T-helper 2 cell treated with Interferon-gamma antibody and Interleukin-4, amounts not matched to agents 100 ng/mL and 5 ng/mL, for 36 hours (primary cell): ENCODE results near the gene MRPL44. TPM values are rescaled to one million over a fixed set of nuclear protein-coding genes. Genes with fewer than 3 reads are reported as not detected.

Experiments used
- intact Hi-C: fragments of 100-400 bp; cut with micrococcal nuclease; formaldehyde crosslinking; loops from one replicate; pipeline ENCODE4 v1.15.1; 2023
- total RNA-seq: library from RNA; stranded (reverse); gene quantifications from 2 replicates; pipeline ENCODE4 v1.2.3, GENCODE V29; 2022

The MRPL44 gene
- total RNA-seq, 1 donor from 2014 or later = 30.0 TPM

DNA sequence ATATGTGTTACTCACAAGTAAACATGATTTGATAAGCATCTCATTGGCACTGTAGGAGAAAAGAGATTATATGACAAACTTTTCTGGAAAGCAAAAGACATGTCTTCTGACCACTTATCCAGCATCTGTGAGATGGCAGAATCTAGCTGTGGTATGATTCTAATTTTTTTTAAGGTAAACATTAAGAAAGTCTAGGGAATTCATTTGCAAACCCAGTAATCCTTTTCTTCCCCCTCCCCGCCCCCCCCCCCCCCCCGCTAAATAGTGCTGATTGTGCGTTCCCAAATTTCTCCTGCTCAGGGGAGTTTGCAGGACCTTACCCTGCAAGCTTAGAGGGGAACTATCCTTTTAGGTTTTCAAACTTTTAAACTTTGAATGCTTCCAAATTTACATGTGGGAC, 12.1 kb downstream of the MRPL44 start:
- intact Hi-C loops = no loop called here

DNA sequence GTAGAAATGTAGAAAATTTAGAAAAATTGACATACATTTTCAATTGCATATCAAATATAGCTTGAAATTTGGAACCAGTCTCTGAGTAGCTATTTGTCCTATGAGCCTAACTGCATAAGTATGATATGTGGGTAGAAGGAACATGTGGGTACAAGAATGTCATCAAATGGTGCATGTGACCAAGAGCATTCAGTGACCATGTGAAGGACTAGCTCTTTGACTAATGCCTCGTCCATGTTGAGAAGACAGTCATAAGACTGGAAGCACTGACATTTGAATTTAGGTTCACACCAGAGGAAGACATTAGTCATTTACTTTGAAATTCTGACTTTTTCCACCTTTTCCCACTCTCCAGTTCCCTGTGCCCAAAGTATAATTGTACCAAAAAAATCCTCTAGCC, 12.6 kb downstream of the MRPL44 start:
- intact Hi-C loops = loop anchor here (1.0 to 2.0 kb wide), 3 partner anchors 23 to 399 kb away; no protein-coding TSS in a partner anchor

DNA sequence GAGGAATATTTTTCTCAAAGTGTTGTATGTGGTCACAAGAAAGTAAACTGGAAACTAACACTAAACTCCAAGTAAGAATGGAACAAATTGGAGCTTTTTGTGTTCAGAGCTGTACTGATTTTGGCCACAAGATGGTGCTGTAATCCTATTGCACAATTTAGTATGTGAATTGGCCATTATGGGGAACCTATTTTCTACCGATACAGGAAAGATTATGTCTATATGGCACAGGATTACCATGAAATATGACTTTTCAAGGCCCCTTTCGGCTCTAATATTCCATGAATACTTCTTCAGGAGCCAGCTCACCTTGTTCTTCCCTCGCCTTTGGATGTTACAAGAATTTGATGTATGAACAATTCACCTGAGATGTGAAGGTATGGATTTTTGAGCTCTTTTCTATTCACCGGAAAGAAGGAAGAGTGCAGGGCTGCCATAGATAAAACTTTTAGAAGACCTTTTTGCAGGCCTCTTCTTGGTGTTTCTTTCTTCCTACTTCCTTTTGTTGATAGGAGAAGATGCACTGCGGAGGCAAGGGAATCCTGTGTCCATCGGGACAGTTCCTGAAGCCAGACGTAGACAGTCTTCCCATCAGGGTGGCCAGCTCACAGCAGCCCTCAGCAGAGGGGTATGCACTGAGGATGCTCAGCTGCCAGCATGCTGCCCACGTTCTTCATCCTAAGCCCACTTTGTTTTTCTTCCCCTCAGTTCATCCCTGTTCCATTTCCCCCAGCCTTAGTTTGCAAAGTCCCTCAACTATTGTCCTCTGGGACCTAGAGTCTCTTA, 13.3 kb downstream of the MRPL44 start:
- intact Hi-C loops = loop anchor here (1.0 to 2.0 kb wide), 3 partner anchors 23 to 398 kb away; no protein-coding TSS in a partner anchor

DNA sequence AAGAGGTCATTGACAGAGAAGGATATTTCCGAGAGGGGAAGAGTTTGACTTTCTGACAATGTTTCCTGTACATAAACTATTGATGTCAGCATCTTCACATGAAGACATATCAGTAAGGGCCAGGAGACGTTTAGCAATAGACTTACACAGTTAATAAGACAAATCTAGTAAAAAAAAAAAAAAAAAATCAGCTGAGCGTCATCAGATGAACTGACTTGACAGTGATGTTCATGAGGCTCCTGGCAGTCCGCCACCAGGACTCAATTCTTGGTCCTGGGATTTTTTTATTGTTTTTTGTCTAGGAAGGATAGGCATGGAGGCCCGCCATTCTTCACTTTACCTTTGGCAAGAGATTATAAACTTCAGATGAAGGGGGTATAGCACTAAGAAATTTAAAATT, 14.5 kb downstream of the MRPL44 start:
- intact Hi-C loops = loop anchor here (2.0 kb wide), 1 partner anchor 397 kb away; no protein-coding TSS in a partner anchor

DNA sequence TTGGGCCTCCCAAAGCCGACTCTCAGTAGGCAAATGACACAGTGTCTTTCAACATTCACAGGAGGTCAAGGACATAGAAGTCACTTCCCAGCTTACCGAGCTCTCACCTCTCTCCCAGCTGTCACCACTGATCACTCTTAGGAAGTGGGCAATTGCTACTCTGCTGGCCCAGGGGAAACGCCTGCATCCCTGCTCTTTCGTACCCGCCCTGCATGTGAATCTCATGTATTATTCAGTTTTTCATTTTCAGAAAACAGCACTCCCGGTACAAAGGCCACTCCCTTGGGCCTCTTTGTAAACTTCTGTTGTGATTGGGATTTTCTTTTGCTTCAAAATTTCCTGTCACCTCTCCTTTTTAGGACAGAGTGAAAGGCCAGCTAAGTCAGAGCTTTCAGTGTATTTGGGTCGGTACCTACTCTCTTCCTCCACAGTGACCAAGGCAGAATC, 15.4 kb downstream of the MRPL44 start:
- intact Hi-C loops = no loop called here

DNA sequence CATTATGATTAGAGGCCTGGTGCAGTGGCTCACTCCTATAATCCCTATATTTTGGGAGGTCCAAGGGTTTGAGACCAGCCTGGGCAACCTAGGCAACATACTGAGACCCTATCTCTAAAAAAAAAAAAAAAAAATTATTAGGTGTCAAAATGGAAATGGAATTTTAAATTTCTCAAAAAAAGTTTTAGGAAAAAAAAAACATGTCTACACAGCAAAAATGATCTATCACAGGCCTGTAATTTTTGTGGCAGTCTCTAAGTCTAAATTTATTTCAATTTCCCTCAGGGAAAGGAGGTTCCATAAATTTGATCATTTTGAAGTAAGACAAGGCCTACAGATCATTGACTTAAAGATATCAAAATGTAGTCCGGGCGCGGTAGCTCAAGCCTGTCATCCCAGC, 16.3 kb downstream of the MRPL44 start:
- intact Hi-C loops = no loop called here

DNA sequence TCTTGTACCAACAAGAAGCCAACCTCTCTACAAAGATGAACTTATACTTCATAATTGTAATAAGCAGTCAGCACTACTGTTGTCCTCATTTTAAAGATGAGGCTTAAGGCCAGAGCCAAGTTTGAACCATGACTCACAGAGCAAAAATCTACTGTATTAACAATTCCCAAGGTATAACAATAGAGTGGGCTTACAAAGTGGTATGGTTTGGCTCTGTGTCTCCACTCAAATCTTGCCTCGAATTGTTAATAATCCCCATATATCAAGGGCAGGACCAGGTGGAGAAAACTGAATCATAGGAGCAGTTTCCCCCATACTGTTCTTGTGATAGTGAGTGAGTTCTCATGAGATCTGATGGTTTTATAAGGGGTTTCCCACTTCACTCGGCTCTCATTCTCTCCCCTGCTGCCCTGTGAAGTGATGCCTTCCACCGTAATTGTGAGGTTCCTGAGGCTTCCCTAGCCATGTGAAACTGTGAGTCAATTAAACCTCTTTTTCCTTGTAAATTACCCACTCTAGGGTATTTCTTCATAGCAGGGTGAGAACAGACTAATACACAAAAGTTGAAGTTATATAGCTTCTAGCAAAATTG, 19.5 kb downstream of the MRPL44 start:
- intact Hi-C loops = no loop called here

DNA sequence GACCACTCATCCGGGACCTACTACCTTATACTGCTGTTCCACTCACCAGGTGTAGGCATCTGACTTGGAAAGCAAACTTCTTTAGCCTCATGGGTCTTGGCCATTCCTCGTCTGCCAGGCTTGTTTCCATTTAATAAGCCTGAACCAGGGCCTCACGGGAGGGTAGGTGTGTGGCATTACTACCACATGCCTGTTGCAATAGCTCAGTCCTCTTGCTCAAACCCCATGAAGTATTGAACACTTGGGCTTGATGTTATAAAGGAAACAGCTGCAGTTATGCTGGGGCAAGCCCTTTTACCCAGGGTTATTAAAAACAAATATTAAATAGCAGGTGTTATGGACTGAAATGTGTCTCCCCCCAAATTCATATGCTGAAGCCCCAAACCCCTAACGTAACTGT, 21.2 kb downstream of the MRPL44 start:
- intact Hi-C loops = no loop called here

DNA sequence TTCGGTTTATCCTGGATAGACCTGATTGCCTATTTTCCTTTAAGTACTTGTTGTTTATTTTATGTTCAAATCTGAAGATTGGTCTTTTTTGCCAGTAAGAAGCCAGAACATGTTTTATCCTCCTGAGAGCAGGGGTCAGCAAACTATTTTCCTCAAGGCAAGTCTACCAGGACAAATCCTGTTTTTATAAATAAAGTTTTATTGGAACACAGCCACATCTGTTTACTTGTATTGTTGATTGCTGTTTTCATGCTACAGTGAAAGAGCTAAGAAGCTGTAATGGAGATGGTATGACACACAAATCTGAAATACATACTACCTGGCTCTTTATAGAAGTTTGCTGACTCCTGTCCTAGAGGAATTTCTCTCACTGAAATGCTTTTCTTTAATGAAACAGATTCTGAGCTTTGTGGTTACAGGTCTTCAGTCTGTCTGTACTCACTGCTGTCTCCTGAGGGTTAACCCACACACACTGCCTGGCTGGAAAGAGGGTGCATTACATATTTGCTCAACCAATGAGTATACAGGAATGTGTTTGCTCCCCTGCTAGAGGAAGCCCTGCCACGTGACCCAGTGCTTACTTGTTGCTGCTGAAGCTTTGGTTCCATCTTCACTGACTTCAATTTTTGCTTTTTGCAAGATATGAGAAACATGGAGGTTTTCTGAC, 22.6 kb downstream of the MRPL44 start:
- intact Hi-C loops = no loop called here

DNA sequence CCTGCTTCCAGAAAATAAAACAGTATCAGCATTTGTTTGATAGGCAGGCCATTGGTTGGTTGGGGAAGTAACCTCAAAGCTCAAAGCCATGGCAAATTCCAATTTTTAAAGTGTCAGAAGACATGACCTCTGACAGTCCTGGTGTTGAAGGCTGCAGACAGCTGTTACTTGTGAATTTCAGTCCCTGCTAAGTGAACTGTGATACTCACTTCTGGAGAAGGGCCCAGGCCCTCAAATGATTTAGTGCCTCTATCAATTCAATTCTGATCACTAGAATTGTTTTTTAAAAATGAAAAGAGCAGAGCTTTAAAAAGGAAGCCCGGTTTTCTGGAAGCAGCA, 23.1 kb downstream of the MRPL44 start:
- intact Hi-C loops = no loop called here

DNA sequence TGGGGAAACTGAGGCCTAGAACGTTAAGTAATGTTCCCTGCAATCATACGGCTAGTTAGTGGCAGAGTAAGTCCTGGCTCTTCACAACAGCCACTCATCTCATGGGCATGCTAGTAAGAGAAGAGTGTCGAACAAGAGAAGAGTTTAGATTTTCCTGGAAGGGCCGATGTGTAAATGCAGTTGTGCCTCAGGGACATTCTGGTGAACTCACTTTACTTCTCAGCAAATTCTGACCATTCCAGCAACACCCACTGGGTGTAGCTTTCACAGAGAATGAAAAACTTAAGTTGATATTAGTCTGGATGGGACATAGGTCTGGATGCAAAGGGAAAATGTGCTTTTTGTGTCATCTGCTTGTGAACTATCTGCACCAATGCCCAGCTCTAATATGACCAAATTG, 23.5 kb downstream of the MRPL44 start:
- intact Hi-C loops = no loop called here

DNA sequence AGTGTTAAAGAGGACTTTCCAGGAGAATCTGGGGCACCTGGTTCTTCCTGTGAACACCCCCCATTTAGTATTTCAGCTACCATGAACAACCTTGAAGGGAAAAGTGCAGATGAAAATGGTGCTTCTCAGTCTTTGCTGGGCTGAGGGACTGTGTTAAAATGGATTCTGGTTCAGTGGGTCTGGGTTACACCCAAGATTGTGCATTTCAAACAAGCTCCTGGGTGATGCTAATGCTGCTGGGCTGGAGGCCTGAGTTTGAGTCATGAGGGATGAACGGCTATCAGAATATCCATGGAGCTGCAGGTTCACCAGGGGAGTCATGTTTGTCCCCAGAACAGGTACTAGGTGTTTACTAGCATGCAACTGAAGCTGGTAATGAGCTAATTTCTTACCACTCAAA, 24.0 kb downstream of the MRPL44 start:
- intact Hi-C loops = no loop called here

DNA sequence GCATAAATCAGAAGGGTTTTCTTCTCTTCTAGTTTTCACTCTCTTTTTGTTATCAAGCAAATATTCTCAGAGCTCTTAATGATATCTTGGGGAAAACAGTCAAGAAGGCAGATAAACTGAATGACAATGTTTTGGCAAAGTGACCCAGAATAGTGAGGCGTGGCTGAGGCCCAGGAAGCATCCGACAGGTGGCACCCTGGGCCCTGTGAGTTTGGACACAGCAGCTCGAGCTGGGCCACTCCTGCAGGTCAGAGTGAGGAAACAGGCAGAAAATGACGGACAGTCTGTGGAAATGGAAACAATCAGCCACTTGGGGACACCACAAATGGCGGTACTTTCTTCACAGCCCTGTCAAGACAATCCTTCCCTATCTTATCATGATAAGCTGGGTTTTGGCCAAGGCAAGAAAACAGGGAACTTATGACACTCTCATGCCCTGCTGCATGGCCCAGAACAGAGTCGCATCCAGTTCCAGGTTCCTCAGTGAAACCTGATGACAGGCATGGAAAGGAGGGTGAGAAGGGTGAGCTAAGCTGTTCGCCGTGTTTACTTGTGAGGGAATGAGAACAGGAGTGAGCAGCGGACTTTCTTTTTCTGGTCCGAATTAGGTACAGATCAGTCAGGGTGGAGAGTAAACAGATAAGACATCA, 32.1 kb downstream of the MRPL44 start:
- intact Hi-C loops = no loop called here

DNA sequence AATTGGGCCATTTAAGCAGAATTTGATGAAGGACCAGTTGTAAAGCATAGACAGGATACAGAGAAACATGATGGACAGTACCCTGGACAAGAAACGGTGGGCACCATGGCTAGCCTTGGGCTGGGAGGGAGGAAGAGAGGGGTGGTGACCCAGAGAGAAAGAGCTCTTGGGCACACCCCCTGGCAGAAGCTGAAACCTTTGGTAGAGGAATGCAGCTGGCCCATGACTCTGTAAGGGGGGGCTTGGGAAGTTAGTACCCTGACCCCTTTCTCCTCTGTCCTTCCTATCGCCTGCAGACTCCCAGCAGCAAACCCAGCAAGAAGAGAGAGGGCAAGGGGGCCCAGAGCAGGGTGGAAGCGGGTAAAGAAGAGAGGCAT, 32.6 kb downstream of the MRPL44 start:
- intact Hi-C loops = loop anchor here (5.0 kb wide), 1 partner anchor 152 kb away; no protein-coding TSS in a partner anchor

DNA sequence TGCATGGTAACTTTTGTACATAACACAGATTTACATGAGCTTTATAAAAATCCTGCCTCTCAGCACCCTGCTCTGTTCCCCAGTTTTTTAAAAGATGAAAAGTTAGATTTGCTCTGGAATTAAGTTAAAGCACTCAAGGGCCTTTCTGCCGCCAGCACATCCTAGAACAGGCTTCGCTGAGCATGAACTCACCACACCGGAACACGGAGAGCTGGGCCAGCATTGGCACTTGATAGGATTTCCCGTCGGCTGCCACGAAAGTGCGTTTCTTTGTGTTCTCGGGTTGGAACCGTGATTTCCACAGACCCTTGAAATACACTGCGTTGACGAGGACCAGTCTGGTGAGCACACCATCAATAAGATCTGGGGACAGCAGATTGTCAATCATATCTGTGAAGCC, 34.3 kb downstream of the MRPL44 start:
- intact Hi-C loops = loop anchor here (5.0 kb wide), 1 partner anchor 151 kb away; no protein-coding TSS in a partner anchor

DNA sequence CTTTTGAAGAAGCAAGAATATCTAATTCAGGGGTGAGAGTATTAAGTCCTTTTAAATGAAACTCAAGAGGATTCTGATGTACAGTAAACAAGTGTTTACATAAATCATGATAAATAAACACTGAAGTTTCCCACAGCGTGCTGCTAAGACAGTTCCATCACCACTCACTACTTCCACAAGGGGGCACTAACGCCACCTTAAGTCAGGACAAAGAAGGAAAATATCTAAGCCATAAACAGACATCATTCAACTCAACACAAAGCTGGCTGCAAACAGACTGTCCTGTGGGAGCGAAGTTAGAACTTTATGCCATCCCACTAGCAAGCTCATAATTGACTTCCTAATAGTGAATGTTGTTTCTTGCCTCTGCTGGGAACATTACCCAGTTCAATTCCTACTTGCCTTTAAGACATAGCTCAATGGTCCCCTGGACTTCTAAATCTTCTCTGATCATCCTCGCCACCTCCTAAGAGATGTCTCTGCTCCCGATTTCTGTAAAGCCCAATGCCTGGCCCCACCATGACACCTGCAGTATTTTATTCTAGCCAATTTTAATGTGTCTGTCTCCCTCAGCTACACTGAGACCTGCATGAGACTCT, 36.5 kb downstream of the MRPL44 start:
- intact Hi-C loops = loop anchor here (1.0 to 5.0 kb wide), 6 partner anchors 23 to 376 kb away; no protein-coding TSS in a partner anchor

DNA sequence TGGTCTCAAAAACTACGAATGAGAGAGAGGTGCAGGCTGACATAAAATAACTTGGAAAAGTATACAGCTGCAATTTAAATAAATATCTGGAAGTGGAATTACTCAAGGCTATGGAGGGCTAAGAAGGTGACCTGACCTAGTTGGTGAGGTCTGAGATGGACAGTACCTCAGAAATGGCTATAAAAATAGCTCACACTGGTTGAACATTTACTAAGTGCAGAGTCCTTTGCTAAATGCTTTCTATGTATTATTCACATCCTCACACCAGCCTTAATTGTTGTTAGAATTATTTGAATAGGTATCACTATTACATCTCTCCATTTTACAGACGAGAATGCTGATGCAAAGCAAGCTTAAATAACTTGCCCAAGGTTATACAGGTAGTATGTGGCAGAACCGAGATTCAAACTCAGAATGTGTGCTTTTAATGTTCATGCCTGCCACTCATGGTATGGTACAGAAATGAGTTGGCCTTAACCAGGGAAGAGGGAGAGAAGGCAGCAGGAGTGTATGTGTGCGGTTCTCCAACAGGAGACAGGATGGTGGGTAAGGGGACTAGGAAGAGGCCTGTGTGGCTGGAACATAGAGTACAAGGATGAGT, 37.4 kb downstream of the MRPL44 start:
- intact Hi-C loops = loop anchor here (5.0 kb wide), 1 partner anchor 148 kb away; no protein-coding TSS in a partner anchor

DNA sequence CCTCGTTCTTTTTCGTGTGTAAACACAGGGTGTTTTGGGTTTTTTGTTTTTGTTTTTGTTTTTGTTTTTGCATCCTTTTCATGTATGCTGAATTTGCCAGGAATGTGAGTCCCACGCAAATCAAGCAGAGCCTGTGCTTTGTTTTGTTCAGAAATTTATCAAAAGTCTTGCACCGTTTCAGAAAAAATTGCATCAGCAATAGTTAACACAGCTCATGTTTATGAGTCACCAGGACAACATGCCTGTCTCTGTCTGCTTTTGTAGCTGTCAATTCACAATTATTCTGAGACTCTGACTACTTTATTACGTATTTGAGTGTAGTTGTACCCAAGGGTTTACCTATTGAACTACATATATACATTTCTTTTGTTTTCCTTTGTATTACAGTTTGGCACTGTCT, 38.3 kb downstream of the MRPL44 start:
- intact Hi-C loops = no loop called here

DNA sequence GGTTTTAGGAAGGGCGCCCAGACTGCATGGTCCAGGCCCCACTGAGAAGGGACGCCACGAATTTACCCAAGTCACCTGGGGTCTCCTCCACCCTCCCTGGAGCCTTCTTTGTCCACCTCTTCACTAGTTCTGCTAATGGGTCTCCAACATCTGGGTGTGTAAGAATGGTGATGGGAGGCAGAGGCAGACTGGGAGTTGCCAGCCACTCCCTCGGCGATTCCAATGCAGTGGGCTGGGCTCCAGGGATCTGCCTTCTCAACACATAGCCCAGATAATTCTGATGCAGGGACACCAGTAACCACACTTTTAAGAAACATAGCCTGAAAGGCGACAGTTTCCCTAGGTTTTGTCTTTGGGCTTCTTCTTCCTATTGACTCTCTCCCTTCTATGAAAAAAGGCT, 39.1 kb downstream of the MRPL44 start:
- intact Hi-C loops = loop anchor here (1.0 kb wide), 1 partner anchor 47 kb away; no protein-coding TSS in a partner anchor

DNA sequence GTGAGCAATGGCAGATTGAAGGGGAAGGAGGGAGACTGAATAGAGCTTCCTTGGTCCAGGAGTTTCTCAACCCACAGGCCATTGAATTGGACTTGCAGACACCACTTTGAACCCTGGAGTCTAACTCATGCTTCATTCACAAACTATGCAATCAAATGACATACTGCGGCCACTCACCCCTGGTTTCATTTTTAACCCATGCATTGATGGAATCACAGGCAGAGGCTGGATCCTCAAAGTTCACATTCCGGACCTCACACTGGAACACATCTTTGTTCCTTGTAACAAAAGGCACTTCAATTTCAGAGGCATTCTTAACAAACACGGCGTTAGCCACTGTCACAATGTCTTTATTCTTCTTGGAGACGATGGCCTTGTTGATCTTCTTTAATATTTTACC, 40.7 kb downstream of the MRPL44 start:
- intact Hi-C loops = no loop called here

DNA sequence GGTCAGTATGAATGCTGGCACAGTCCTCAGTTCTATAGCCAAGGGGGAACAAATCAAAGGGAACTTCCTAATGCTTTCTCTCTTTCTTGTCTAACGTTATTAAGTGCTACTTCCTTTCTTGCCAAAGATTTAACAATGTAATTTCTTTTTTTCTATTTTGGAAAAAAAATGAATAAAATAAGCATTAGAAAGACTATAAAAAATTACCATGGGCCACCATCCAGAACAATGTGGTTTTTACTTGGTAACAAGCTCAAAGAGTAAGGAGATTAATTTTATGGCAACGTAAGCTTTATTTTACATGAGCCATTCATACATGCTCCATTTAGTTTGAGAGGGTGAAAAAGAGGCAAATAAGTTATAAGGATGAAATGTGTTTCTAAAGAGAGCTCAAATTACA, 41.7 kb downstream of the MRPL44 start:
- intact Hi-C loops = no loop called here
